Astrocyte of the spinal cord (primary cell): ENCODE measurements around the gene HDAC1.
"Not testable (repeated sequence)": the region's sequence is repeated elsewhere in the genome, so short reads cannot be mapped to it uniquely, and the experiment has no call there.

ENCODE experiments used
- DNase-seq: peaks from one replicate; pipeline ENCODE4 v3.0.0; 2011; ENCODE audit warnings: low read depth, low spot score
- H3K4me3 ChIP-seq: 2 replicates; pipeline ENCODE4 v1.5.1; 2011; ENCODE audit warnings: low read depth, mild to moderate bottlenecking, low read length, moderate library complexity
- in situ Hi-C: cut with HindIII; loops from 2 replicates; pipeline ENCODE4 v1.10.0; 2017; ENCODE audit warnings: low sequenced_read_pairs
- TF ChIP-seq, protein P1 (sequence below): IDR thresholded peaks from 2 replicates; pipeline ENCODE4 v1.5.1; 2012; ENCODE audit warnings: low read depth, mild to moderate bottlenecking, low read length, inconsistent platforms

The HDAC1 gene

DNA sequence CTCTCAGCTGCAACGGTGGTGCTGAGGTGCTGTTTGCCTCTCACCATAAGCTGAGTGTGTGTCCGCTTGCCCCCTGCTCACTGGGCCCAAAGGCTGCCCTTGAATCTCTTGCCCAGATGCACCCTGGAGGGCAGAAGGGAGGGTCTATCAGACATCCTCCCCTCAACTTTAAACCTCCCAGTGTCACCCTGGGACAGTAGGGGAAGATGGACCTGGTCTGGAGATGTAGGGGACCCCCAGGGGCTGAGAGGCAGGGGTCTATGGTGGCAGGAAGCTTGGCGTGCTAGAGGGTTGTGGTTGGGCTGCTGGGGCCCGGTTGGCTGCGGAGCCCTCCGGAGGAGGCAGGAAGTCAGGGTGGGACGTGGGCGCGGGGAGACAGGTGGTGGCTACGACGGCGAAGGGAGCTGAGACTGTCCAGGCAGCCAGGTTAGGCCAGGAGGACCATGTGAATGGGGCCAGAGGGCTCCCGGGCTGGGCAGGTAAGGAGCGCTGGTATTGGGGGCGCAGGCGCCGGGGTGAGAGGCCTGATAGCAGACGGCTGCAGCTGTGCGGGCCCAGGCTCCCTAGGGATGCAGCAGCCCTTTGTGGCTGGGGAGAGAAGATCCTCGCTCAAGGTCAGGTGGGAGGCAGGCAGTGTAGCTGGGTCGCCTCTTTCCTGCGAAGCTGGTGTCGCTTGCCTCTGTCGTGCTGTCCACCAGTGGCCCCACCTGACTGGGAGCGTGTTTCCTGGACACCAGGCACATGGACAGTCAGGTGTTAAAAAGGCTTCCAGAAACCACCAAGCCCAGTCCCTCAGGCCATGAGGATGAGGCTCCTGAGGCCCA lies 40.8 kb upstream of the HDAC1 start, which contains the start of gene LCK:
TSS of gene LCK (plus strand) at position 373 of the 824 bp plus-strand sequence. CDS start 23,065 bp downstream, outside the sequence.
- TF ChIP-seq, protein P1, sequence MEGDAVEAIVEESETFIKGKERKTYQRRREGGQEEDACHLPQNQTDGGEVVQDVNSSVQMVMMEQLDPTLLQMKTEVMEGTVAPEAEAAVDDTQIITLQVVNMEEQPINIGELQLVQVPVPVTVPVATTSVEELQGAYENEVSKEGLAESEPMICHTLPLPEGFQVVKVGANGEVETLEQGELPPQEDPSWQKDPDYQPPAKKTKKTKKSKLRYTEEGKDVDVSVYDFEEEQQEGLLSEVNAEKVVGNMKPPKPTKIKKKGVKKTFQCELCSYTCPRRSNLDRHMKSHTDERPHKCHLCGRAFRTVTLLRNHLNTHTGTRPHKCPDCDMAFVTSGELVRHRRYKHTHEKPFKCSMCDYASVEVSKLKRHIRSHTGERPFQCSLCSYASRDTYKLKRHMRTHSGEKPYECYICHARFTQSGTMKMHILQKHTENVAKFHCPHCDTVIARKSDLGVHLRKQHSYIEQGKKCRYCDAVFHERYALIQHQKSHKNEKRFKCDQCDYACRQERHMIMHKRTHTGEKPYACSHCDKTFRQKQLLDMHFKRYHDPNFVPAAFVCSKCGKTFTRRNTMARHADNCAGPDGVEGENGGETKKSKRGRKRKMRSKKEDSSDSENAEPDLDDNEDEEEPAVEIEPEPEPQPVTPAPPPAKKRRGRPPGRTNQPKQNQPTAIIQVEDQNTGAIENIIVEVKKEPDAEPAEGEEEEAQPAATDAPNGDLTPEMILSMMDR: no peak
- in situ Hi-C loops: no loop called here

DNA sequence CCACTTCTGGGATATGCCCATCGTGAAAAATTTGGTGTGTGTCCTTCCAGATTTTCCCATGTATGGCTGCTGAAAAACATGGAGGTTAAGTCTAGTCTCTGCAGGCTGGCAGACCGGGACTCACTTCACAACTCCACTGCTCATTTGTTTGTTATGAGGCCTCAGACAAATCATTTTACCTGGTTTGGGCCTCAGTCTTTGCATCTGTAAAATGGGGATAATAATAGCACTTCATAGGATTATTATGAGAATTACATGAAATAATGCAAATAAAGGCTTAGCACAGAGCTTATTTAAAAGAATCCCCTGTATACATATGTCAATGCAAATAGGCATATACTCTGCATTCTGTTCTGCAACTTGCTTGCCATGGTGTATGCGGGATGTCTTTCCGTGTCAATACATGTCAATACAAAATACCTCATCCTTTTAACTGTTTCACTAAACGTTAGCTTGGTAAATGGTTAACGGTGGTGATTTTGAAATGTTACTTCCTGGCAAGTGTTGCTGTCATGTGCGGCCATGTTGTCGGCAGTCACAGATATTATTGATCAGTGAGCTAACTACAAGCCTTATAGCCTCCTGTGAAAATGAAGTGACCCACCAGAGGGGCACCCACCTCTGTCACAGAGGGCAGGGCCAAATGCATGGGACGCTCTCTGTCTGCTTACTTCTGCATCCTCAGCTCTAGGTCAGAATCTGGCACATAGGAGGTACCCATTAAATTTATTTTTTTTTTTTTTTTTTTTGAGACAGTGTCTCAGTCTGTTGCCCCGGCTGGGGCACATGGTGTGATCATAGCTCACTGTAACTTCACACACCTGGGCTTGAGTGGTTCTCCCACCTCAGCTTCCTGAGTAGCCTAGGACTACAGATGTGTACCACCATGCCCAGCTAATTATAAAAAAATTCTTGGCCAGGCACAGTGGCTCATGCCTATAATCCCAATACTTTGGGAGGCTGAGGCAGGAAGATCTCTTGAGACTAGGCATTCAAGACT lies 36.5 kb upstream of the HDAC1 start:
- in situ Hi-C loops: no loop called here
- TF ChIP-seq, protein P1: no peak
- no peak overlapping the region for H3K4me3 ChIP-seq
- no peak for DNase-seq

More for the DNA sequence above, 40.8 kb upstream of the HDAC1 start, which contains the start of gene LCK:
- H3K4me3 ChIP-seq: no peak within 1 kb of the TSS
- DNase-seq: no peak

DNA sequence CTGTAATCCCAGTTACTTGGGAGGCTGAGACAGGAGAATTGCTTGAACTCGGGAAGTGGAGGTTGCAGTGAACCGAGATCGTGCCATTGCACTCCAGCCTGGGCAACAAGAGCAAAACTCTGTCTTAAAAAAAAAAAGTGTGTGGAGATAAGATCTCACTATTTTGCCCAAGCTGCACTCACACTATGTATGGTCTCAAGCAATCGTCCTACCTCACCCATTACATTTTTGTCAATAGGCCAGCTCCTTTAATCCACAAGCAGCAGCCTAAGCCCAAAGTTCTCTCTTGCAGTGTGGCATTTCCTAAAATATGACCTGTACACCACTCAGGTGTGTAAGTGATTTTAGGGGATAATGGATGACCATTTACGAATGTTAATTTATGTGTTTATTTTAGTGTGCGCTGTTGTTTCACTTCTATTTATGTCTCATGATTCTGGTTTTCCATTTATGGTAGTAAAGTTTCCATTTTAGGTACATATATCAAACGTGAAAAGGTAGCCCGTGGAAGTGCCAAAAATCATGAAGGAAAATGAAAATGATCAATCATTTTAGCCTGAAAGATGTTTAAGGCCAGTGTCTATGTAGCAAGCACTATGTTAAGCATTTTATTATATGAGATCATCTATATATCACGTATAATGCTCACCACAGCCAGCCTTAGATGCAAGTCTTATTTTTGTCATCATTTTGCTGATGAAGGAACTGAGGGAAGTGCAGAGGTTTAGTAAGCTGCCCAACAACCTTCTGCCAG lies 35.2 kb upstream of the HDAC1 start:
- in situ Hi-C loops: no loop called here
- TF ChIP-seq, protein P1: no peak
- H3K4me3 ChIP-seq: no peak overlapping the region
- DNase-seq: no peak

DNA sequence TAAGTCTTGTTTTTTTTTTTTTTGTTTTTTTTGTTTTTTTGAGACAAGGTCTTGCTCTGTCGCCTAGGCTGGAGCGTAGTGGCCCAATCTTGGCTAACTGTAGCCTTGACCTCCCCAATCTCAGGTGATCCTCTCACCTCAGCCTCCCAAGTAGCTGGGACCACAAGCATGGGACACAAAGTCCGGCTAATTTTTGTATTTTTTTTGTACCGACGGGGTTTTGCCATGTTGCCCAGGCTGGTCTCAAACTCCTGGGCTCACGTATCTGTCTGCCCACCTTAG lies 34.7 kb upstream of the HDAC1 start:
- in situ Hi-C loops: no loop called here
- no peak overlapping the region for H3K4me3 ChIP-seq
- DNase-seq: no peak
- TF ChIP-seq, protein P1: no peak

DNA sequence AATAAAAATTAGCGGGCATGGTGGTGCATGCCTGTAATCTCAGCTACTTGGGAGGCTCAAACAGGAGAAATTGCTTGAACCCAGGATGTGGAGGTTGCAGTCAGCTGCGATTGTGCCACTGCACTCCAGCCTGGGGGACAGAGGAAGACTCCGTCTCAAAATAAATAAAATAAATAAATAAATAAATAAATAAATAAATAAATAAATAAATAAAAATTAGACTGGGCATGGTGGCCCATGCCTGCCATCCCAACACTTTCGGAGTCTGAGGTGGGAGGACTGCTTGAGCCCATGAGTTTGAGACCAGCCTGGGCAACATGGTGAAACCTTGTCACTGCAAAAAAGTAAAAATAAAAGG lies 28.7 kb upstream of the HDAC1 start:
- DNase-seq, in situ Hi-C loops, H3K4me3 ChIP-seq: not testable (repeated sequence)

DNA sequence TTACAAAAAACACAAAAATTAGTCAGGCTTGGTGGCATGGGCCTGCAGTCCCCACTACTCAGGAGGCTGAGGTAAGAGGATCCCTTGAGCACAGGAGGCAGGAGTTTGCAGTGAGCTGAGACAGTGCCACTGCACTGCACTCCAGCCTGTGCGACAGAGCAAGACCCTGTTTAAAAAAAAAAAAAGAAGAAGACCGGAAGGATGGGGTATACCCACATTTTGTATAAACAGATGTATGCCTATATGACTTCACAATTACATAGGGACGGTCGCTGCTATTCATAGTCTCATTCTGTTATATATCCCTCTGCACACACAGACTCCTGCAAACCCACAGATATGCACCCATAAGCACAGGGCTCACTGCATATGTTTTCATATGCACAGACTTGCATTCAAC lies 28.1 kb upstream of the HDAC1 start:
- DNase-seq: no peak
- in situ Hi-C loops: no loop called here
- H3K4me3 ChIP-seq: no peak overlapping the region
- TF ChIP-seq, protein P1: no peak
